ENCODE results near the gene KLHL8. TPM values are rescaled to one million over a fixed set of nuclear protein-coding genes. Genes with fewer than 3 reads are reported as not detected.

The KLHL8 gene
- total RNA-seq, 1 experiment from 2014 or later: 7.5 TPM

GRCh38 chr4:87196927-87197326 lies 23.5 kb downstream of the KLHL8 start:
- Histone ChIP-seq H2BK5ac (ENCODE audit: insufficient read length, low read length) (no peak overlapping the region), H4K20me1 (ENCODE audit: control insufficient read depth, insufficient read depth, insufficient read length) (no peaks in the 10 kb centered on the region), H3K9me3 (ENCODE audit: control insufficient read depth, low read depth, low read length) (no peaks in the 10 kb centered on the region), H3K18ac (ENCODE audit: insufficient read length, low read depth, low read length) (no peak overlapping the region), H3K79me1 (ENCODE audit: insufficient read depth, low read depth, low read length, poor library complexity, severe bottlenecking) (peaks cover 2% of the 10 kb centered on the region), H2BK120ac (ENCODE audit: low read depth, low read length, poor library complexity, severe bottlenecking) (no peak overlapping the region), H3K23me2 (ENCODE audit: insufficient read length, low read depth, low read length, poor library complexity, severe bottlenecking) (no peaks in the 10 kb centered on the region), H3K4ac (ENCODE audit: low read depth, low read length) (no peak overlapping the region), H4K91ac (ENCODE audit: insufficient read length, low read depth, low read length) (no peak overlapping the region), H2BK12ac (ENCODE audit: insufficient read length, low read depth, low read length) (no peak overlapping the region), H3K79me2 (ENCODE audit: insufficient read depth, low read length) (peaks cover 2% of the 10 kb centered on the region; the same call in 1 of the 2 replicates), H4K8ac (replicated peaks; ENCODE audit: insufficient read length, low read depth, low read length) (no peak overlapping the region), H2AFZ (ENCODE audit: low read length) (no peak overlapping the region), H2BK15ac (ENCODE audit: low read depth, low read length) (no peak overlapping the region), H3T11ph (ENCODE audit: low read length) (no peak overlapping the region), H3K4me2 (ENCODE audit: insufficient read depth, insufficient read length, low read length) (no peak overlapping the region), H3K23ac (ENCODE audit: insufficient read length, low read depth, low read length) (no peak overlapping the region), H3K4me1 (ENCODE audit: insufficient read depth, low read length) (no peaks in the 10 kb centered on the region), H4K5ac (ENCODE audit: insufficient read length, low read depth, low read length) (no peak overlapping the region), H2BK20ac (ENCODE audit: low read depth, low read length, poor library complexity, severe bottlenecking) (no peak overlapping the region), H3K56ac (ENCODE audit: insufficient read length, low read depth, low read length) (no peak overlapping the region), H3K14ac (ENCODE audit: insufficient read depth, low read length) (no peak overlapping the region), H2AK5ac (ENCODE audit: insufficient read length, low read length) (no peak overlapping the region), H3K27ac (ENCODE audit: insufficient read length, low read depth, low read length) (no peak overlapping the region), H3K9ac (ENCODE audit: extremely low read depth, insufficient read length, low read length) (no peak overlapping the region), H3K27me3 (ENCODE audit: insufficient read depth, low read length) (no peaks in the 10 kb centered on the region)
- Mint-ChIP-seq H3K4me1 (peaks cover 5% of the 10 kb centered on the region in 2 experiments), H3K27ac (no peak overlapping the region), H3K36me3 (ENCODE audit: insufficient read depth in 1 of 3, low read depth in 3 of 3) (no peaks in the 10 kb centered on the region), H3K4me3 (no peak overlapping the region), H3K27me3 (ENCODE audit: low read depth) (no peaks in the 10 kb centered on the region), H3K9me3 (no peaks in the 10 kb centered on the region; a peak in 1 of 5 replicates)
- no peak for TF ChIP-seq CTCF (conservative IDR thresholded peaks at IDR 0.05)
- no peak for DNase-seq
- WGBS (ENCODE audit: extremely low coverage, insufficient read length, low lambda C conversion rate): no CpG with 5 or more reads among the region's 1 CpG
